ENCODE results near the gene PTAFR. TPM values are rescaled to one million over a fixed set of nuclear protein-coding genes. Genes with fewer than 3 reads are reported as not detected.

The PTAFR gene
- total RNA-seq, 4 donors from 2014 or later: 3.5 to 11.1 (median 5.9) TPM

DNA sequence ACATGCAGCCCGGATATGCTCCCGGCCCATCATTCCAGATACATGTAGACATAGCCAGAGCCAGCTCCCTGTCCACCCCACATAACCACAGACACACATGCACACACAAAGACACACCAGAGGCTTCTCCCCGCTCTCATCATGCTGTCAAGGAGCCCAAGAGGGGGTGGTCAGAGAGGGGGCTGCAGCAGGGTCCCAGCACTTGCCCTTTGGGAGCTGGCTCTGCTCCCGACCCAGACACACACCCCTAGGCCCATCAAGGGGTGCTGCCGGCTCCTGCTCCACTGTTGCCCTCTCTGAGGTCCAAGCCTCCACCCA is 2.6 kb downstream of the PTAFR start:
- Histone ChIP-seq H3K9me3 (no peaks in the 10 kb centered on the region), H3K4me1 (peaks cover 0 to 18% (median 5%) of the 10 kb centered on the region in 4 donors), H3K27ac (peak overlapping the region in 1 of 4 donors; percentile 36), H3K4me3 (peak overlapping the region in 1 of 4 donors; percentile 36), H3K36me3 (no peaks in the 10 kb centered on the region), H3K27me3 (no peaks in the 10 kb centered on the region)
- WGBS, 2 donors: 73 to 93% methylated on average over 4 to 5 of the region's 5 CpGs
- no peak for DNase-seq (ENCODE audit: low spot score in 2 of 2)
- no peak for TF ChIP-seq EP300 (IDR thresholded peaks at IDR 0.05)
- TF ChIP-seq, protein P1, sequence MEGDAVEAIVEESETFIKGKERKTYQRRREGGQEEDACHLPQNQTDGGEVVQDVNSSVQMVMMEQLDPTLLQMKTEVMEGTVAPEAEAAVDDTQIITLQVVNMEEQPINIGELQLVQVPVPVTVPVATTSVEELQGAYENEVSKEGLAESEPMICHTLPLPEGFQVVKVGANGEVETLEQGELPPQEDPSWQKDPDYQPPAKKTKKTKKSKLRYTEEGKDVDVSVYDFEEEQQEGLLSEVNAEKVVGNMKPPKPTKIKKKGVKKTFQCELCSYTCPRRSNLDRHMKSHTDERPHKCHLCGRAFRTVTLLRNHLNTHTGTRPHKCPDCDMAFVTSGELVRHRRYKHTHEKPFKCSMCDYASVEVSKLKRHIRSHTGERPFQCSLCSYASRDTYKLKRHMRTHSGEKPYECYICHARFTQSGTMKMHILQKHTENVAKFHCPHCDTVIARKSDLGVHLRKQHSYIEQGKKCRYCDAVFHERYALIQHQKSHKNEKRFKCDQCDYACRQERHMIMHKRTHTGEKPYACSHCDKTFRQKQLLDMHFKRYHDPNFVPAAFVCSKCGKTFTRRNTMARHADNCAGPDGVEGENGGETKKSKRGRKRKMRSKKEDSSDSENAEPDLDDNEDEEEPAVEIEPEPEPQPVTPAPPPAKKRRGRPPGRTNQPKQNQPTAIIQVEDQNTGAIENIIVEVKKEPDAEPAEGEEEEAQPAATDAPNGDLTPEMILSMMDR (IDR thresholded peaks at IDR 0.05): no peak
- no peak for TF ChIP-seq POLR2A (IDR thresholded peaks at IDR 0.05)

DNA sequence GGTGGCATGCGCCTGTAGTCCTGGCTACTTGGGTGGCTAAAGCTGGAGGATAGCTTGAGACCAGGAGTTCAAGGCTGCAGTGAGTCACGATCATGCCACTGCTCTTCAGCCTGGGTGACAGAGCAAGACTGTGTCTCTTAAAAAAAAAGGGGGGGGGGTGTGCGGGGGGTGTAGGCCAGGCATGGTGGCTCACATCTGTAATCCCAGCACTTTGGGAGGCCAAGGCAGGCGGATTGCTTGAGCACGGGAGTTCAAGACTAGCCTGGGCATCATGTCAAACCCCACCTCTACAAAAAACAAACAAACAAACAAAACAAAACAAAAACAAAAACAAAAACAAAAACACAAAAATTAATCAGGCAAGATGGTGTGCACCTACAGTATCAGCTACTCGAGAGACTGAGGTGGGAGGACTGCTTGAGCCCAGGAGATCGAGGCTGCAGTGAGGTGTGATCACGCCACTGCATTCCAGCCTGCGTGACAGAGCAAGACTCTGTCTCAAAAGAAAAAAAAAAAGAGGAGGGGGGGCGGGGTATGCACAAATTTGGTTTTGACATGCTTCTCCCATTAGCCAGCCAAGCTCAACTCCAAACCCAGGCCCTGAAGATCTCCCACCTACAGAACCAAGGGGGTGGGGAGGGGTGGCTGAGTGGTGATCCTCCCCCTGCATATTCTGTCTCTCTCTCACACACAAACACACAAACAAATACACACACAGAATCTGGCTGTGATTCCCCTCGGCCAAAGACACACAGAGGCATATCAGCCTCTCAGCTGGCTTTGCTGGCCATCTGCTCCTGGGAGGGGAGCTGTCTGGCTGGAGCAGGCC is 3.1 kb downstream of the PTAFR start:
- no peaks in the 10 kb centered on the region for H3K36me3 ChIP-seq
- H3K27ac ChIP-seq: peak overlapping the region in 1 of 4 donors; percentile 36
- DNase-seq (ENCODE audit: low spot score in 2 of 2): no peak
- 67% methylated on average over 11 of the region's 11 CpGs for WGBS, 2 donors
- H3K27me3 ChIP-seq: no peaks in the 10 kb centered on the region
- H3K4me3 ChIP-seq: peak overlapping the region in 1 of 4 donors; percentile 36
- peaks cover 0 to 20% (median 5%) of the 10 kb centered on the region in 4 donors for H3K4me1 ChIP-seq
- TF ChIP-seq, protein P1 (IDR thresholded peaks at IDR 0.05): no peak
- TF ChIP-seq POLR2A (IDR thresholded peaks at IDR 0.05): no peak
- TF ChIP-seq EP300 (IDR thresholded peaks at IDR 0.05): no peak
- no peaks in the 10 kb centered on the region for H3K9me3 ChIP-seq

DNA sequence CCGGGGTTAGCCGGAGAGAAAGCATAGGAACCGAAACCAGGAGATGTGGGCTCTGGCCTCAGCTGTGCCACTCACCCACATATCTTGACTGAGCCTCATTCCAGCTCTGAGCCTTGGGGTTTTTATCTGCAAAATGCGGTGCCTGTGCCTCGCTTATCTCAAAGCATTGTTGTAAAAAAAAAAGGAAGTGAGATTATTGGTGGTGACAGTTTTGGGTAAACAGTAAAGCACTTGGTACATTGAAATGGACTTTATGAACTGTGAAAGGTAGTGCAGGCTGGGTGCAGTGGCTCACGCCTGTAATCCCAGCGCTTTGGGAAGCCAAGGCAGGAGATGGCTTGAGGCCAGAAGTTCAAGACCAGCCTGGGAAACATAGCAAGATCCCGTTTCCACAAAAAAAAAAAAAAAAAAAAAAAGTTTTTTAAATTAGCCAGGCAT is 3.8 kb downstream of the PTAFR start:
- 55 to 66% methylated on average over 8 of the region's 8 CpGs for WGBS, 2 donors

DNA sequence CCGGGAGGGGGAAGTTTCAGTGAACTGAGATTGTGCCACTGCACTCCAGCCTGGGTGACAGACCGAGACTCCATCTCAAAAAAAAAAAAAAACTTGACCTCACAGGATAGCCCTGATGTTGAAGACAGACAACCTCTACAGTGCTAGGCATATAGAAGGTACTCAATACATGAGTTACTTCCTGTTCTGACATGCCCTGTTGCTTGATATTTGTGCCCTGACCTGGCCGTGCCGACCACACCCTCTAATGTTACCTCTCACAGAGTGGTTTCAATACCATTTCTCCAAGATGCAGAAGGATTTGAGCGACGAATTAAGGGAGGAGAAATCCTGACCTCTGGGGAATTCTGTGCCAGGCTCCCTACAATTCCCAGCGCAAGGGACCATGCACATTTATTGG is 5.2 kb downstream of the PTAFR start:
- Histone ChIP-seq H3K27me3 (no peaks in the 10 kb centered on the region), H3K36me3 (no peaks in the 10 kb centered on the region), H3K9me3 (no peaks in the 10 kb centered on the region), H3K27ac (no peak overlapping the region), H3K4me1 (peaks cover 0 to 20% (median 5%) of the 10 kb centered on the region in 4 donors), H3K4me3 (no peak overlapping the region)
- WGBS, 2 donors: 77 to 91% methylated on average over 7 of the region's 7 CpGs
- DNase-seq (ENCODE audit: low spot score in 2 of 2): no peak
- TF ChIP-seq EP300 (IDR thresholded peaks at IDR 0.05): no peak
- TF ChIP-seq, protein P1 (IDR thresholded peaks at IDR 0.05): no peak
- no peak for TF ChIP-seq POLR2A (IDR thresholded peaks at IDR 0.05)

More for the DNA sequence above, 3.8 kb downstream of the PTAFR start:
- no peak for DNase-seq (ENCODE audit: low spot score in 2 of 2)
- Histone ChIP-seq H3K4me3 (no peak overlapping the region), H3K4me1 (peaks cover 0 to 20% (median 5%) of the 10 kb centered on the region in 4 donors), H3K27ac (peak overlapping the region in 1 of 4 donors; percentile 45), H3K27me3 (no peaks in the 10 kb centered on the region), H3K36me3 (no peaks in the 10 kb centered on the region), H3K9me3 (no peaks in the 10 kb centered on the region)
- peak in 1 of 2 donors; percentile 23 for TF ChIP-seq EP300 (IDR thresholded peaks at IDR 0.05)
- no peak for TF ChIP-seq POLR2A (IDR thresholded peaks at IDR 0.05)
- TF ChIP-seq, protein P1 (IDR thresholded peaks at IDR 0.05): no peak

GRCh38 chr1:28170001-28170596 is 6.4 kb downstream of the PTAFR start:
- Histone ChIP-seq H3K4me3 (no peak overlapping the region), H3K27me3 (no peaks in the 10 kb centered on the region), H3K36me3 (no peaks in the 10 kb centered on the region), H3K27ac (no peak overlapping the region), H3K9me3 (peaks cover 0 to 3% (median 0%) of the 10 kb centered on the region in 4 donors), H3K4me1 (peaks cover 0 to 20% (median 5%) of the 10 kb centered on the region in 4 donors)
- TF ChIP-seq, protein P1 (IDR thresholded peaks at IDR 0.05): no peak
- TF ChIP-seq POLR2A (IDR thresholded peaks at IDR 0.05) (no peak), EP300 (IDR thresholded peaks at IDR 0.05) (no peak)
- DNase-seq (ENCODE audit: low spot score in 2 of 2): no peak
- 96% methylated on average over 2 of the region's 2 CpGs for WGBS, 2 donors

Data from tibial nerve (tissue), 4 donors.